ENCODE results near the gene NADK.

NADK gene

DNA sequence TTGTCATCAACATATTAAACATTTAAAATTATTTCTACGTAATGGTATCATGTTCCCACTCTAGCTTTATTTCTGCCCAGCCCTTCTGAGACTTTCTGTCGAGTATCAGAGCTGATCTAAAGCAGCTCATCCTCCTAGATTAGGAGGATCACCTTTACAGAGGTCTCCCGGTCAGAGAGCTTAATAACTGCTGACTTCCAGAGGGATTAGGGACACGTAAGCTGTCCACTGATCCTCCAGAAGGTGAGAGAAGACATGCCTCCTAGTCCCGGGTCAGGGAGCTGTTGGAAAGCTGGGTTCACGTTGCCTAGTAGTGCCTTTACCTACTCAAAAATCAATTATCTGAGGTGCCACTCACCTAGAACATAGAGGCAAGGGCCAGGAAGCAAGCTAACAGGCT lies 31.2 kb upstream of the NADK start:
- no peaks in the 10 kb centered on the region for H3K9me3 ChIP-seq (ENCODE audit: control insufficient read depth, low read length)
- no peak overlapping the region for H2BK15ac ChIP-seq (ENCODE audit: low read depth, poor library complexity, severe bottlenecking)
- no peak overlapping the region for H4K91ac ChIP-seq (ENCODE audit: low read length)
- DNase-seq: no peak
- H3K18ac ChIP-seq (ENCODE audit: low read depth in 1 of 2, low read length in 2 of 2): no peak overlapping the region
- no peak overlapping the region for H3K9ac ChIP-seq (ENCODE audit: low read length)
- peaks cover 3% of the 10 kb centered on the region for H3K4me1 ChIP-seq (ENCODE audit: control insufficient read depth, insufficient read depth, low read depth, low read length)
- no peak overlapping the region for H3K23ac ChIP-seq (ENCODE audit: low read length in 2 of 2)
- H2BK5ac ChIP-seq (ENCODE audit: low read depth, low read length, poor library complexity, severe bottlenecking): no peak overlapping the region
- H3K14ac ChIP-seq (ENCODE audit: low read length in 2 of 2): no peak overlapping the region
- H4K8ac ChIP-seq (ENCODE audit: low read length): no peak overlapping the region
- no peak overlapping the region for H2AK5ac ChIP-seq (ENCODE audit: low read length, severe bottlenecking)
- no peak overlapping the region for H3K4me2 ChIP-seq (ENCODE audit: low read length, poor library complexity, severe bottlenecking)
- H3K4me3 ChIP-seq (ENCODE audit: insufficient read depth in 1 of 2, low read depth in 1 of 2, low read length in 2 of 2): no peak overlapping the region
- no peaks in the 10 kb centered on the region for H3K27me3 ChIP-seq (ENCODE audit: control insufficient read depth in 1 of 2, insufficient read depth in 1 of 2, low read length in 2 of 2)
- no peak overlapping the region for H2BK12ac ChIP-seq (ENCODE audit: low read length in 2 of 2)
- H2AFZ ChIP-seq (ENCODE audit: low read depth, low read length): no peak overlapping the region
- 91% methylated on average over 6 of the region's 6 CpGs for WGBS
- no peak overlapping the region for H3K27ac ChIP-seq (ENCODE audit: low read length, poor library complexity, severe bottlenecking)
- H3K79me1 ChIP-seq (replicated peaks; ENCODE audit: low read length, poor library complexity, severe bottlenecking): peaks cover 11% of the 10 kb centered on the region
- no peak overlapping the region for H2BK120ac ChIP-seq (ENCODE audit: low read depth, low read length)
- no peak overlapping the region for H3K4ac ChIP-seq (ENCODE audit: low read depth in 1 of 2, low read length in 2 of 2)
- peaks cover 67 to 69% of the 10 kb centered on the region in 2 experiments for H3K36me3 ChIP-seq (ENCODE audit: control insufficient read depth in 1 of 2, insufficient read depth in 2 of 2, low read depth in 1 of 2, low read length in 2 of 2)

DNA sequence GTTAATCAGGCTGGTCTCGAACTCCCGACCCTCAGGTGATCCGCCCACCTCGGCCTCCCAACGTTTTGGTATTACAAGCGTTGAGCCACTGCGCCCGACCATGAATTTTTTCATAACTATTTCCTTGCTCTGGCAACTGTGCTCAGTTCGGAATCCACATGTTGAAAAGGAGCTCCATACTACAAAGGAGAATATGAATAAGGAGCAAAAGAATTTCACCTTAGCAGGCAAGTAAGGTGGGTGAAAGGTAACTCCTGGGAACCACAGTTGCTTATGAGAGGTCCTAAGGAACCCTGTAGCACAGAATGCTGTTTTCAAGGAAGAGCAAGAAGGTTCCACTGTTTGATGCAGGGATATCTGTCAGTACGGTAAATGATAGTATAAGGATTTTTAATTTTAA lies 29.9 kb upstream of the NADK start:
- Histone ChIP-seq H3K9ac (ENCODE audit: low read length) (no peak overlapping the region), H2BK15ac (ENCODE audit: low read depth, poor library complexity, severe bottlenecking) (no peak overlapping the region), H3K4me2 (ENCODE audit: low read length, poor library complexity, severe bottlenecking) (no peak overlapping the region), H3K4me1 (ENCODE audit: control insufficient read depth, insufficient read depth, low read depth, low read length) (peaks cover 4% of the 10 kb centered on the region), H2BK12ac (ENCODE audit: low read length in 2 of 2) (no peak overlapping the region), H2BK5ac (ENCODE audit: low read depth, low read length, poor library complexity, severe bottlenecking) (no peak overlapping the region), H3K9me3 (ENCODE audit: control insufficient read depth, low read length) (no peaks in the 10 kb centered on the region), H3K27ac (ENCODE audit: low read length, poor library complexity, severe bottlenecking) (no peak overlapping the region), H3K27me3 (ENCODE audit: control insufficient read depth in 1 of 2, insufficient read depth in 1 of 2, low read length in 2 of 2) (no peaks in the 10 kb centered on the region), H4K8ac (ENCODE audit: low read length) (no peak overlapping the region), H2AFZ (ENCODE audit: low read depth, low read length) (no peak overlapping the region), H3K4ac (ENCODE audit: low read depth in 1 of 2, low read length in 2 of 2) (no peak overlapping the region), H3K18ac (ENCODE audit: low read depth in 1 of 2, low read length in 2 of 2) (no peak overlapping the region), H3K79me1 (replicated peaks; ENCODE audit: low read length, poor library complexity, severe bottlenecking) (peaks cover 15% of the 10 kb centered on the region), H2BK120ac (ENCODE audit: low read depth, low read length) (no peak overlapping the region), H3K36me3 (ENCODE audit: control insufficient read depth in 1 of 2, insufficient read depth in 2 of 2, low read depth in 1 of 2, low read length in 2 of 2) (peaks cover 64 to 73% of the 10 kb centered on the region in 2 experiments), H2AK5ac (ENCODE audit: low read length, severe bottlenecking) (no peak overlapping the region), H4K91ac (ENCODE audit: low read length) (no peak overlapping the region), H3K23ac (ENCODE audit: low read length in 2 of 2) (no peak overlapping the region), H3K14ac (ENCODE audit: low read length in 2 of 2) (no peak overlapping the region), H3K4me3 (ENCODE audit: insufficient read depth in 1 of 2, low read depth in 1 of 2, low read length in 2 of 2) (no peak overlapping the region)
- 96% methylated on average over 10 of the region's 10 CpGs for WGBS
- DNase-seq: no peak

DNA sequence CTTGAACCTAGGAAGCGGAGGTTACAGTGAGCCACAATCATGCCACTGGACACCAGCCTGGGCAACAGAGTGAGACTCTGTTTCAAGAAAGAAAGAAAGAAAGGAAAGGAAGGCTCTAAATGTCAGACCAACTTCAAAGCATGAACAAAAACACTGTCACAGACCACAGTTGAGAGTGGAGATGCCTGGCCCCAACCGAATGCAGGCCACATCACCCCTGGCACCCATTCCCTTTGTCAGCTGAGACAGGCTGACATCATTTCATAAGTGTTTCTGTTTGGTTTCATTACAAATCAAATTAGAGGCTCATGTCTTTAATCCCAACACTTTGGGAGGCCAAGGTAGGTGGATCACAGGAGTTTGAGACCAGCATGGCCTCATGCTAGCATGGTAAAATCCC lies 28.6 kb upstream of the NADK start:
- Histone ChIP-seq H3K9me3 (ENCODE audit: control insufficient read depth, low read length) (no peaks in the 10 kb centered on the region), H3K4me2 (ENCODE audit: low read length, poor library complexity, severe bottlenecking) (no peak overlapping the region)
- WGBS: 95% methylated on average over 2 of the region's 2 CpGs

DNA sequence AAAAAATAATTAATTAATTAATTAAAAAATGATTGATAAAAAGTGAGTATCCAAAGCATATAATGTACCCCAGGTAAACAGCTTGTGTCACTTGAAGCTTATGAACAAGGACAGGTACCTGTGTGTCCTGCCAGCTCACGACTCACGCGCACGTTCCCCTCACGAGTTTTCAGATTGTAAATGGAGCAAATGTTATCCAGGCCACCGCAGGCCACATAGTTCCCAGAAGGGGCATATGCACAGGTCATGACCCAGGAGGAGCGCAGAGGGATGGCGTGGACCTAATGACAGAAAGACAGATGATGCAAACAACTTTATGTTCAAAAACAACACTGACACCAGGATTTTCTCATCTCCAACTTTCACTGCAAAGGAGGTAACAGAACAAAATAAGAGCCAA lies 26.0 kb upstream of the NADK start:
- H2BK15ac ChIP-seq (ENCODE audit: low read depth, poor library complexity, severe bottlenecking): no peak overlapping the region
- H4K8ac ChIP-seq (ENCODE audit: low read length): no peak overlapping the region
- H2BK120ac ChIP-seq (ENCODE audit: low read depth, low read length): no peak overlapping the region
- peak overlapping the region in 1 of 2 experiments; percentile 89 for H3K23ac ChIP-seq (ENCODE audit: low read length in 2 of 2)
- H3K18ac ChIP-seq (ENCODE audit: low read depth in 1 of 2, low read length in 2 of 2): no peak overlapping the region
- H3K14ac ChIP-seq (ENCODE audit: low read length in 2 of 2): no peak overlapping the region
- no peaks in the 10 kb centered on the region for H3K9me3 ChIP-seq (ENCODE audit: control insufficient read depth, low read length)
- DNase-seq: no peak
- H2BK5ac ChIP-seq (ENCODE audit: low read depth, low read length, poor library complexity, severe bottlenecking): no peak overlapping the region
- H3K9ac ChIP-seq (ENCODE audit: low read length): no peak overlapping the region
- H2AFZ ChIP-seq (ENCODE audit: low read depth, low read length): no peak overlapping the region
- H3K27ac ChIP-seq (ENCODE audit: low read length, poor library complexity, severe bottlenecking): no peak overlapping the region
- WGBS: 97% methylated on average over 8 of the region's 8 CpGs
- H2BK12ac ChIP-seq (ENCODE audit: low read length in 2 of 2): peak overlapping the region in 1 of 2 experiments; percentile 42
- no peak overlapping the region for H2AK5ac ChIP-seq (ENCODE audit: low read length, severe bottlenecking)
- no peak overlapping the region for H3K4ac ChIP-seq (ENCODE audit: low read depth in 1 of 2, low read length in 2 of 2)
- peaks cover 17% of the 10 kb centered on the region for H3K79me1 ChIP-seq (replicated peaks; ENCODE audit: low read length, poor library complexity, severe bottlenecking)
- peaks cover 10% of the 10 kb centered on the region for H3K4me1 ChIP-seq (ENCODE audit: control insufficient read depth, insufficient read depth, low read depth, low read length)
- no peak overlapping the region for H3K4me2 ChIP-seq (ENCODE audit: low read length, poor library complexity, severe bottlenecking)
- no peaks in the 10 kb centered on the region for H3K27me3 ChIP-seq (ENCODE audit: control insufficient read depth in 1 of 2, insufficient read depth in 1 of 2, low read length in 2 of 2)
- no peak overlapping the region for H4K91ac ChIP-seq (ENCODE audit: low read length)
- no peak overlapping the region for H3K4me3 ChIP-seq (ENCODE audit: insufficient read depth in 1 of 2, low read depth in 1 of 2, low read length in 2 of 2)
- peaks cover 61 to 72% of the 10 kb centered on the region in 2 experiments for H3K36me3 ChIP-seq (ENCODE audit: control insufficient read depth in 1 of 2, insufficient read depth in 2 of 2, low read depth in 1 of 2, low read length in 2 of 2)

More for the DNA sequence above, 28.6 kb upstream of the NADK start:
- Histone ChIP-seq H2BK120ac (ENCODE audit: low read depth, low read length) (no peak overlapping the region), H3K9ac (ENCODE audit: low read length) (peak overlapping the region; percentile 57), H4K91ac (ENCODE audit: low read length) (no peak overlapping the region), H2BK12ac (ENCODE audit: low read length in 2 of 2) (no peak overlapping the region), H3K4ac (ENCODE audit: low read depth in 1 of 2, low read length in 2 of 2) (no peak overlapping the region), H3K36me3 (ENCODE audit: control insufficient read depth in 1 of 2, insufficient read depth in 2 of 2, low read depth in 1 of 2, low read length in 2 of 2) (peaks cover 65 to 67% of the 10 kb centered on the region in 2 experiments), H2AFZ (ENCODE audit: low read depth, low read length) (no peak overlapping the region), H3K23ac (ENCODE audit: low read length in 2 of 2) (no peak overlapping the region), H3K27ac (ENCODE audit: low read length, poor library complexity, severe bottlenecking) (peak overlapping the region; percentile 26), H2AK5ac (ENCODE audit: low read length, severe bottlenecking) (no peak overlapping the region), H4K8ac (ENCODE audit: low read length) (no peak overlapping the region), H3K14ac (ENCODE audit: low read length in 2 of 2) (no peak overlapping the region), H3K4me3 (ENCODE audit: insufficient read depth in 1 of 2, low read depth in 1 of 2, low read length in 2 of 2) (no peak overlapping the region), H3K18ac (ENCODE audit: low read depth in 1 of 2, low read length in 2 of 2) (no peak overlapping the region), H2BK5ac (ENCODE audit: low read depth, low read length, poor library complexity, severe bottlenecking) (no peak overlapping the region), H3K4me1 (ENCODE audit: control insufficient read depth, insufficient read depth, low read depth, low read length) (peaks cover 5% of the 10 kb centered on the region), H3K27me3 (ENCODE audit: control insufficient read depth in 1 of 2, insufficient read depth in 1 of 2, low read length in 2 of 2) (no peaks in the 10 kb centered on the region), H2BK15ac (ENCODE audit: low read depth, poor library complexity, severe bottlenecking) (no peak overlapping the region), H3K79me1 (replicated peaks; ENCODE audit: low read length, poor library complexity, severe bottlenecking) (peaks cover 15% of the 10 kb centered on the region)
- peak; percentile 11 for DNase-seq

Measured in mesenchymal stem cell (in vitro differentiated cells and primary cell).